Ammon's horn (tissue), 1 donor: ENCODE measurements around the gene RPL35.
A peak's percentile ranks its signal among the peaks of the same experiment; 100 is the strongest.
"Not testable (repeated sequence)": the region's sequence is repeated elsewhere in the genome, so short reads cannot be mapped to it uniquely, and the experiment has no call there.

Experiments
- DNase-seq: peaks from one replicate; pipeline ENCODE4 v3.0.0-alpha.2; 2016; ENCODE audit warnings: low spot score

Gene RPL35

DNA sequence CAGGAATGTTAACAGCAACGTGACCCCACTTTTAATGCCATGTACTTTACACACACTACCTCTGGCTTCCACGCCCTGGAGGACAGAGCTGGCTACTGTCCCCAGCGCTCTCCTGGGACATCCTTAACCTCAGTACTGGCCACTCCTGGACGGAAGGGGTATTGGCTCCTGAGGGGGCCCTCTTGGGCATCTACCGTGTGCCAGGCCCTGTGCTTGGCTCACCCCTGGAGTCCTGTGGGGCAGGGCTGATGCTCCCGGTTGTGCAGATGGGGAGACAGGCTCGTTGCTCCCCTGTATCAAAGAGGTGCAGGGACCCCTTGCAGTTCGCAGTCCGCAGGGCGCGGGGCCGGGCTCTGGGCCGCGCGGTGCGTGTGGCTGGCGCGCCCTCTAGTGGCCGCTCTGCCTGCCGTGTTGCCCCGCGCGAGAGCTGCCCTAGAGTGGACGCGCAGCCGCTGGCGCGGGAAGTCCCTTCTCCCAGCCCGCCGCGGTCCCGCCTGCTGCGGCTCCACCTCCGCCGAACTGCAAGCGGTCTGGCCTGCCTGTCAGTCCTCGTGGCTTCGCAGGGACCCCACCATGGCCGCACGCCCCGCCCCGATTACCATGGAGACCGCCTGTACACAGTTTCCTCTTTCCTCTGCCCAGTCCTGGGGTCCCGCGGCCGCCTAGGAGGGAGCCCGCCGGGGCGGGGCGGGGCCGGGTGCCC, 8.8 kb downstream of the RPL35 start, which contains the start of gene WDR38:
WDR38 (plus strand) TSS at position 632 of the 703 bp plus-strand sequence. CDS start 72 bp downstream, outside the sequence.
- DNase-seq: peak; percentile 71

DNA sequence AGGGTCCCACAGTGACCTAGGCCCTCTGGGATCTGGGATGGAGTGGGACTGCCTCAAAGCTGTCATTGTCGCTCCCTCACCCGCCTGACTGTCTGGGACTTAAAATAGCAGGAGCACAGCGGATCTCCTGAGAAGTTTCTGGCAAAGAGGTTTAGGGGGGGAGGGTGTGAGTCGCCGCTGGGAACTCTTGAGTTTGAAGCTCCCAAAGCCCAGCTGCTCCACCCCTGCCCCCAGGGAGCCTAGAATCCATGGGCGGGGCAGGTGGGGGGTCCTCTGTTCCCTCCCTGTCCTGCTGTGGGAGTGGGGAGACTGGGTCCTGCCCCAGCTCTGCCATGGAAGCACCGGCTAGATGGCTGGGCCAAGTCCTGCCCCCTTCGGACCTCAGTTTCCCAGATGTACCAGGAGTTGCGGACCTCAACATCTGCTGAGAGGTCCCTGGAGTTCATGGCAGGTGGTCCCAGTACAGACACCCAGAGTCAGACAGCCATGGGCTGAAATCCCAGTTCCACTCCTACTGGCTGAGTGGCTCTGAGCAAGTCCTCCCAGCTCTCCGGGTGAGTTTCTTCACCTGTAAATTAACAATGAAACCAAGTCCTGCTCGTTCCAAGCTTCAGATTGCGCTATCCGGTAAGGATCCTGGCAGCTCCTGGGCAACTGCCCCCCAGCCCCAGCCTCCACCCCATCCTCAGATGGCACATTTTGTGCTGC, 9.5 kb downstream of the RPL35 start:
- DNase-seq: no peak

DNA sequence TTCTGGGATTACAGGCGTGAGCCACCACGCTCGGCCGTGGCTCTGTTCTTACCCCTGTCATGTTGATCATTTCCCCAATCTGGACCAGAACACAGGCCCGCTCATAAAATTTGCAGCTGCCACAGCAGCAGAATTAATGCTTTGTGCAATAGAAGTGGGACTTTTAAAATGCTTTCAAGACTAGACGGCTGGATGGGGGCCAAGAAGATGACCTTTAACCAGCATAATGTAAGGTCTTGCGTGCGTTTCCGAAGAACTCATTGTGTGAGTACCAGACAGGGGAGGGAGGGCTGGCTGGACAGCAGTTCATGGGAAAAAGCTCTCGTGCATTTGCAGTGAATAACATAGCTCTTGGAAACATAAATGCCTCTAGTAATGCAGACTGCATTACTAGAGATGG, 12.0 kb downstream of the RPL35 start:
- DNase-seq: no peak

DNA sequence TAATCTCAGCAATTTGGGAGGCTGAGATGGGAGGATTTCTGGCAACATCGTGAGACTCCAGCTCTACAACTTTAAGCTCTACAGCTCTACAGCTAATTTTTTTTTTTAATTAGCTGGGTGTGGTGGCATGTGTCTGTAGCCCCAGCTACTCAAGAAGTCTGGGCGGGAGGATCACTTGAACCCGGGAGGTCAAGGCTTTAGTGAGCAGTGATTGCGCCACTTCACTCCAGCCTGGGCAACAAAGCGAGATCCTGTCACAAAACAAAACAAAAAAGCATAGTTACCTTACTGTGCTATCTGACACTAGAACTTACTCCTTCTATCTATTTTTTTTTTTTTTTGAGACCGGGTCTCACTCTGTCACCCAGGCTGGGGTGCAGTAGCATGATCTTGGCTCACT, 14.8 kb downstream of the RPL35 start:
- no peak for DNase-seq

DNA sequence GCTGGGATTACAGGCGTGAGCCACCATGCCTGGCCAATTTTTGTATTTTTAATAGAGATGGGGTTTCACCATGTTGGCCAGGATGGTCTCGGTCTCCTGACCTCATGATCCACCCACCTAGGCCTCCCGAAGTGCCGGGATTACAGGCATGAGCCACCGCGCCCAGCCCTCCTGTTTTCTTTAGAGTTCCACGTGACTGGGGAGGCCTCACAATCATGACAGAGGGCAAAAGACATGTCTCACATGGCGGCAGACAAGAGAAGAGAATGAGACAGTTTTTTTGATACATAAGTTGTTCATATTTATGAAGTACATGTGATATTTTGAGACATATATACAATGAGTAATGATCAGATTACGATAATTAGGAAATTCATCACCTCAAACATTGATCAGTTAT, 15.3 kb downstream of the RPL35 start:
- not testable (repeated sequence) for DNase-seq

DNA sequence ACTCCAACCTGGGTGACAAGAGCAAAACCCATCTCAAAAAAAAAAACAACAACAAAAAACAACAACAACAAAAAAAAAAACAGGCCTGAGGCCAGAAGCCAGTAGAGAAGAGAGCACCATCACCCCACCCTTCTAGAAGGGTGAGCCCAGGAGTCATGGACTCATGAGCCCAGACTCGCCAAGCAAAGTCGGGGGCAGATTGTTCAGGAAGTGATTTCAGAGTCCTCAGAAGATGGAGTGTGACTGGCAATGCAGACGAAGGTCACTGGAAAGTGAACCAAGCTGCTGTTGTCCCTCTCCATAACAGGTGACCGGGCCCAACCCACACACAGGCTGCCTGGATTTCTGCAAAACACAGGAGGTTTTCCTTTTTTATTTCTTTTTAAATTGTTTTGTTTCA, 17.5 kb downstream of the RPL35 start:
- no peak for DNase-seq

DNA sequence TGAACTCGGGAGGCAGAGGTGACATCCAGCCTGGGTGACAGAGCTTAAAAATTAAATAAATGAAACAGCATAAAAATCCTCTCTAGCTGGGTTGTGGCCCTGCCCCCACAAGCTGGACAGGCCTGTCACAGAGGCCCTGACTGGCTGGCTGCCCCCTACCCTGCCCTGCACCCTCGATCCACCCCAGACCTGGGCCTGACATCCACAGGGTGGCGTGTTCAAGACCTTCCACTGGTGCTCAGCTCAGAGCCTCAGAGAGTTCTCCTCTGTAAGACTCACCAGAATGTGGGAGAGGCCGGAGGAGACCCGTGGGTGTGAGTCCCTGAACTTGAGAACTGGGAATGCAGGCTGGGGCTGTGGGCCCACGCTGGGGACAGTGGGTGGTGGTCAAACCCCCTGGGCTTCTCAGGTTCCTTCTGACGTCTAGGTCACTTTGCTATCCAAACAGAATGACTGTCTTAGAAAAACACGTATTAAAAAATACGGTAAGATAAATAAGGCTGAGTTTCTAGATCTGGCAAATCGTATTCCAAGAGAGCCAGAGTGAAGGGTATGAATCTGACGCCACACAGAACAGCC, 18.2 kb downstream of the RPL35 start:
- DNase-seq: no peak

DNA sequence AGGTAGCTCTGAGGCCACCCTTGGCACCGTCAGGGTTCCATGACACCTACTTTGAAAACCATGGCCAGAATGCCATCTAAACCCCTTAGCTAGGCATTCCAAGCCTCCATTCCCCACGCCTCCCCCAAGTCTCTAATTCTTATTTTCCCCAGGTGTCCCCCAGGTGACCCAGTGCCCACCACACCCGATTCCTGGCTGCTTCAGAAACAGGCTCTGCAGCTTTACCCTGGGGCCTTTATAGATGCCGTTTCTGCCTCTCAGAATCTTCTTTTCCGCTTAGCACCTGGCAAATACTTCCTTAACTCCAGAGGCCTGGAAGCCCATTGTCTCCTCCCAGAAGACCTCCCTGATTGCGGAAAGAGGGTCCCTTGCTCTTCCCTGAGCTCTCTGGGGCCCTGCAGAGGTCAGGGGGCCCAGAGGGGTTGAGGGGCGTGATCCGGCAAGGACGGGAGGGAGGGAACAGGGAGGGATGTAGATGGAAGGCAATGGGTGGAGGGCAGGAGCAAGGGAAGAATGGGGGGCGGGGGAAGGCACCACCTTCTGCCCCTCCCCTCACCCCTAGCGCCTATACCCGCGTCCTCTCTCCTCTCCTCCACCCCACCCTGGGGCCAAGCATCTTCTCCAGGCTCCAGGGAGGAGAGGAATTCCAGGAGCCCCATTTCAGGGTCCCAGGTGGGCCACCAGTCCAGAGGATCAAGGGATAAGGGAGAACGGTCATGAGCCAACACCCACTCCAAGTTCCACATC, 20.5 kb downstream of the RPL35 start:
- DNase-seq: no peak

DNA sequence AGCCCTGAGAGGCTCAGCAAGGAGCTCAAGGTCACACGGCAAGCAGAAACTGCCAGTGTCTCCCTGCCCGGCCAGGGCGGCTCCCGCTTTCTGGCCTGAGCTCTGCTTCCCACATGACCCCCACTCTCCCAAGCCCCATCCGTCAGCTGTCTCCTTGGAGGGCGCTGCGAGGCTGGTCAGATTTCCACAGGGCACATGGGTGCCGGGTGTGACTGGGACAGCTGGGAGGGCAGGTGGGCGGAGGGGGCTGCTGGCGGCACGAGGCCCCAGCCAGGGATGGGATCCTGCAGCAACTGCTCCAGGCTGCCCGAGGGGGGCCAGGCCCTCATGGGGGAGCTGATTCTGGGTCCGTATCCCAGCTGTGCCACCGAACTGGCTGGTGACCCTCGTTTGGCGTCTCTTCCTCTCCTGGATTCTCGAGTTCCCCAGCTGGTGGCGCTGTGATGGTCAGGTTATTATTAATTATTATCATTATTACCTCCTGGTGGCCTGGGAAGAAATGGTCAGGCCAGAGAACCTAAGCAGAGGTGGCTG, 21.4 kb downstream of the RPL35 start:
- no peak for DNase-seq

DNA sequence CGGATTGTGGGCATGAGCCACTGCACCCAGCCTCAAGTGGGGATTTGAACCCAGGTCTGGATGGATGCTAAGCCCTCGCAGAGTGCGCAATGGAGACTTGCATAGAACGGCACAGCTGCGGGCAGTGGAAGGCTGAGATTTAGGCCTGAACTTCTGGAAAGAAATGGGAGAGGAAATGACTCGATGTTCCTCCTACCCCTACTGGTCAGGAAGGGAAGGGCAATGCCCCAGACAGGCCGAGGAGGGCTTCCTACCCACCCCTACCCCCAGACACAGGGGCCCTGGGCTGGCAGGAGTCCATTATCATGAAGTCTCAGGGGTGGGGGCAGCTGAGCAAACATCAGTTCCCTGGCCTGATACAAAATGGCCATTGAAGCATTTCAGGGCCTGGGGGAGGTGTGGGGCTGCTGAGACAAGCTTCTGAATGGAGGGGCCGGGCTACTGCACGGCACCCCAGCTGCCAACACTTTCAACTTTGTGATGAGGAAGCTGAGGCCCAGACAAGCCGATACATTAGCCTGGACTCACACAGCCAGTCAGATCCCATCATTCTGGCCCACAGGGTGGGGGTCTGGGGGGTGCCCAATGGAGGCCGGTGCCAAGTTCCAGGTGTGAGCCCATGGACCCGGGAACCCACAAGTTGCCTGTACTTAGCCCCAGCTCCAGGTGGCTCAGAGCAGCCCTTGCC, 22.0 kb downstream of the RPL35 start:
- DNase-seq: no peak

DNA sequence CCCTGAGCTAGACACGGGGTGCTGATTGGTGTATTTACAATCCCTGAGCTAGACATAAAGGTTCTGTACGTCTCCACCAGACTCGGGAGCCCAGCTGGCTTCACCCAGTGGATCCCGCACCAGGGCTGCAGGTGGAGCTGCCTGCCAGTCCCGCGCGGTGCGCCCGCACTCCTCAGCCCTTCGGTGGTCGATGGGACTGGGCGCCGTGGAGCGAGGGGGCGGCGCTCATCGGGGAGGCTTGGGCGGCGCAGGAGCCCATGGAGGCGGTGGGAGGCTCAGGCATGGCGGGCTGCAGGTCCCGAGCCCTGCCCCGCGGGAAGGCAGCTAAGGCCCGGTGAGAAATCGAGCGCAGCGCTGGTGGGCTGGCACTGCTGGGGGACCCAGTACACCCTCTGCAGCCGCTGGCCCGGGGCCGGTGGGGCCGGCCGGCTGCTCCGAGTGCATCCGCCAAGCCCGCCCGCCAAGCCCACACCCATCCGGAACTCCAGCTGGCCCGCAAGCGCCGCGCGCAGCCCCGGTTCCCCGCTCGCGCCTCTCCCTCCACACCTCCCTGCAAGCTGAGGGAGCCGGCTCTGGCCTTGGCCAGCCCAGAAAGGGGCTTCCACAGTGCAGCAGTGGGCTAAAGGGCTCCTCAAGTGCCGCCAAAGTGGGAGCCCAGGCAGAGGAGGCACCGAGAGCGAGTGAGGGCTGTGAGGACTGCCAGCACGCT, 23.0 kb downstream of the RPL35 start:
- DNase-seq: not testable (repeated sequence)

DNA sequence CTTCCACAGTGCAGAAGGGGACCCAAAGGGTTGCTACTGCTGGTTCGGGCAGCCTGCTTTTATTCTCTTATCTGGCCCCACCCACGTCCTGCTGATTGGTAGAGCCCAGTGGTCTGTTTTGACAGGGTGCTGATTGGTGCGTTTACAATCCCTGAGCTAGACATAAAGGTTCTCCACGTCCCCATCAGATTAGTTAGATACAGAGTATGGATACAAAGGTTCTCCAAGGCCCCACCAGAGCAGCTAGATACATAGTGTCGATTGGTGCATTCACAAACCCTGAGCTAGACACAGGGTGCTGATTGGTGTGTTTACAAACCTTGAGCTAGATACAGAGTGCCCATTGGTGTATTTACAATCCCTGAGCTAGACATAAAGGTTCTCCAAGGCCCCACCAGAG, 23.6 kb downstream of the RPL35 start:
- DNase-seq: not testable (repeated sequence)

DNA sequence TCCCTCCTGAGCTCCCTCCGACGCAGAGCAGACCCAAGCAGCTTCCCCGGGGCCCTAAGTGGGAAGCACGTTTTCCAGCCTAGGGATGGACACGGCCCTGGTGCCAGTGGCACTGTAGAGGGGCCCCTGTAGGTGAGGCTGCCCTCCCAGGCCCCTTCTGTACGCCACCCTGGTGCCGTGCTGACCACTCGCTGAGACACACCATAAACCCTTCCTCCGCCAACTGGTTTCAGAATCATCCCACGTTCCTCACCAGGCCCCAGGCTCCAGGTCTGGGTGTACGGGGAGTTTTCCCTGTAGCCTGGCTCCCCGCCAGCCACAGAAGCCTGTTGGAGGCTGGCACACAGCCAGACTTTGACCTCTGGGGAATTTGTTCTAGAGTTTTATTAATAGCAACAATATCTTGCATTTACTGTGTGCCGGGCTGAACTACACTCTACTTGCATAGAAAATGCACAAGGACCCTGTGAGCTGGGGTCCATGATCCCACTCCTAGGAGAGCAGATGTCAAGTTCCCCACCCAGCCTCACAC, 26.7 kb downstream of the RPL35 start:
- no peak for DNase-seq

DNA sequence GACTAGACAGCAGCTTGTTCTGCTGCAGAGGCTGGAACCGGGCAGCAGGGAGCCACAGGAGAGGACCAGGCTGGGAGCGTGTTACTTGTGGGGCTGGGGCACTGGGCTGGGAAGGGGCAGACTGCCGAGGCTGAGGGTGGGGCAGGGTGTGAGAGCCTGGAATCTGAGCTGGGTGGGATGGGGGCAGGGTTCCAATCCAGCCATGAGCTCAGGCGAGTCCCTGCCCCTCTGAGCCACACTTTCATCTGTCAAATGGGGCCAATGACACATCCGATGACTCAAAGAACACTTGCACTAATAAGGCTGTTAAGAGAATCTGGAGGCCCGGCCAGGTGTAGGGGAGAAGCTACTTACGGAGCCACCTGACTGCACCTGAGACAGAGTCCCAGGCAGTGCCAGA, 27.2 kb downstream of the RPL35 start:
- no peak for DNase-seq

DNA sequence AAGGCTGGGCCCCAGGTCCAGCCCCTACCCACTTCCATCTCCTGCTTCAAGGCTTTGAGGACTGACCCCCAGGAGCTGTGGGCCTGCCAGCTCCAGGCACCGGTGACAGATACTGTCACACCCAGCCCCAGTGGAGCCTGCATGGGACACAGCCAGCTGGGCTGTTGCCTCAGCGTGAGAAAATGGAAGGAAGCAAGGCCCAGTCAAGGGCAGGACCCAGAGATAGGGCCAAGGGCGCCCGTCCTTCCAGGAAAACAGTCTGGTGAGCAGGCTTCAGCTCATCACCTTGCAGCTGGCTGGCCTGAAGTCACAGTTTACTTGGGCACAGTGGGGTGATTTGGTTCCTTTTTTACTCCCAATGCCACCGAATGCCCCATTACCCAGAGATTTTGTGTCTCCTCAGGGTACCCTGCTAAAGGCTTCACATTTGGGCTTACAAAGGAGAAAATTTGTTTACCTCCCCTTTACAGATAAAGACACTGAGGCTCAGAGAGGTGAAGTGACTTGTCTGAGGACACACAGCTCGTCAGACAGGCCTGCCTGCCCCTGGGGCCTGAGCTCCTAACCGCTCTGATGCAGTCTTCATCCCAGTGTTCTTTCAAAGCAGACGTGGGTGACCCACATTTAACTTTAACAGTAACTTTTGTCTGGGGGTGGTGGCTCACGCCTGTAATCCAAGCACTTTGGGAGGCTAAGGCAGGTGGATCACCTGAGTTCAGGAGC, 30.0 kb downstream of the RPL35 start:
- DNase-seq: no peak

DNA sequence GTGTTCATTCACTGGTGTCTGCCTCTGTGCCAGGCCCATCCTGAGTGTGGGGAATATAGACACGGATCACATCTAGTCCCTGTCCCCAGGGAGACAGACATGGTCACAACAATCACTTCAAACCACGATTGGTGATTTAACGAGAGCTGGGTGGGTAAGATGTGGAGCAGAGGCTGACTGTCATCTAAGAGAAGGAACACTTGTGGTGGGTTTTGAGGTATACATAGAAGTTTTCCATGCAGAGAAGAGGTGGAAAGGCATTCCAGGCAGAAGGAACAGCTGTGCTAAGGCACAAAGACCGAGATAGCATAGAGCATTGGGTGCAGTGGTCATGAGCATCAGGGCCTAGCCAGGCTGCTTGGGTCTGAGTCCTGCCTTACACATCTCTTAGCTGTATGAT, 31.2 kb downstream of the RPL35 start:
- no peak for DNase-seq

DNA sequence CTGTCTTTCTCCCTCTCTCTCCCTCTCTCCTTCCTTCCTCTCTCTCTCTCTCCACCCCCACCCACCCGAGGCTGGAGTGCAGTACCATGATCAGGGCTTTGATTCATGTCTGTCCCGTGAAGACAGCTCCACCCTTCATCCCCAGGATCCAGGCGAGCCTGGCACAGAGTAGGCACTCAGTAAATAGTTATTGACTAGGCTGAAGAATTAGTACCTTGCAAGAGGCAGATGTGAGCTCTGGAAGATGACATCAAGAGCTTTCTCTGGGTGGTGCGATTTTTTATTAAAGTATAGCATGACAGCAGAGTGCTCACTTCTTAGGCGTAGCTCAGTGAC, 32.5 kb downstream of the RPL35 start:
- no peak for DNase-seq

DNA sequence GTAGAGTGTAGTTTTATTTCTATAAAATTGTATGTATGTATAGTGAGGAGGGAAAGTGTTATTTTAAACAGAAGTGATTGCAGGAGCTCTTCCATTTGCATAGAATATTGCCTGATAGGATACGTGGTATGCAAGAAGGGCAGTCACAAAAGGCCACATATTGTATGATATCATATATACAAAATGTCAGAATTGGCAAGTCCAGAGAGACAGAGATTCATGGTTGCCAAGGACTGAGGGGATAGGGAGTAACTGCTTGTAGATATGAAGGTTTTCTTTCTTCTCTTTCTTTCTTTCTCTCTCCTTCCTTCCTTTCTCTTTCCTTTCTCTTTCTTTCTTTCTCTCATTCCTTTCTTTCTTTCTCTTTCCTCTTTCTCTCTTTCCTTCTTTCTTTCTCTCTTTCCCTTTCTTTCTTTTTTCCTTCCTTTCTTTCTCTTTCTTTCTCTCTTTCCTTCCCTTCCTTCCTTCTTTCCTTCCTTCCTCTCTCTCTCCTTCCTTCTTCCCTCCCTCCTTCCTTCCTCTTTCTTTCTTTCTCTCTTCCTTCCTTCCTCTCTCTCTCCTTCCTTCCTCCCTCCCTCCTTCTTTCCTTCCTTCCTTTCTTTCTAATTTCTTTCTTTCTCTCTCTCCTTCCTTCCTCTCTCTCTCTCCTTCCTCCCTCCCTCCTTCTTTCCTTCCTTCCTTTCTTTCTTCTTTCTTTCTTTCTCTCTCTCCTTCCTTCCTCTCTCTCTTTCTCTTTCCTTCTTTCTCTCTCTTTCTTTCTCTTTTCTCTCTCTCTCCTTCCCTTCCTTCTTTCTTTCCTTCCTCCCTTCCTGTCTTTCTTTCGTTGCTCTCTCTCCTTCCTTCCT, 33.0 kb downstream of the RPL35 start:
- DNase-seq: no peak
